GM23338 (cell line): ENCODE measurements around the gene CNOT10. TPM values are rescaled to one million over a fixed set of nuclear protein-coding genes. Genes with fewer than 3 reads are reported as not detected.

Source experiments
- ATAC-seq: fragments of 200-7000 bp; cut with Tn5 transposase; 3 replicates; pipeline ENCODE4 v1.9.1; 2020
- DNase-seq: peaks from one replicate; pipeline ENCODE4 v3.0.0-alpha.2; 2015; ENCODE audit warnings: low spot score
- H2AFZ ChIP-seq: fragments of 200-600 bp; sonication (generic); 2 replicates; pipeline ENCODE4 v1.8.0; 2016; ENCODE audit warnings: antibody characterized with exemption, mild to moderate bottlenecking, moderate library complexity
- H3F3A ChIP-seq: fragments of 200-600 bp; sonication (generic); replicated peaks from 2 replicates; pipeline ENCODE4 v1.8.0; 2017; ENCODE audit warnings: antibody characterized with exemption, mixed run types, low read depth
- H3K27ac ChIP-seq: fragments of 200-600 bp; sonication (generic); 2 replicates; pipeline ENCODE4 v1.6.1; 2016; ENCODE audit warnings: low read depth
- H3K27me3 ChIP-seq: fragments of 200-600 bp; sonication (generic); 2 replicates; pipeline ENCODE4 v1.8.0; 2016; ENCODE audit warnings: mild to moderate bottlenecking, mixed run types, moderate library complexity; ENCODE audit not compliant: insufficient read depth
- H3K36me3 ChIP-seq: fragments of 200-600 bp; sonication (generic); 2 replicates; pipeline ENCODE4 v1.8.0; 2016; ENCODE audit warnings: mild to moderate bottlenecking; ENCODE audit not compliant: insufficient read depth
- H3K4me1 ChIP-seq: fragments of 200-600 bp; sonication (generic); 2 replicates; pipeline ENCODE4 v1.8.0; 2016; ENCODE audit warnings: mild to moderate bottlenecking, moderate library complexity; ENCODE audit not compliant: insufficient read depth
- H3K4me2 ChIP-seq: fragments of 200-600 bp; sonication (generic); 2 replicates; pipeline ENCODE4 v1.7.1; 2017; ENCODE audit warnings: mixed run types
- H3K4me3 ChIP-seq: fragments of 200-600 bp; sonication (generic); 2 replicates; pipeline ENCODE4 v1.6.1; 2016; ENCODE audit warnings: mixed run types
- H3K79me2 ChIP-seq: fragments of 200-600 bp; sonication (generic); replicated peaks from 2 replicates; pipeline ENCODE4 v1.8.0; 2017; ENCODE audit warnings: mild to moderate bottlenecking; ENCODE audit not compliant: insufficient read depth
- H3K9me2 ChIP-seq: fragments of 200-600 bp; sonication (generic); 2 replicates; pipeline ENCODE4 v1.8.0; 2017; ENCODE audit not compliant: insufficient read depth
- H4K20me1 ChIP-seq: fragments of 200-600 bp; sonication (generic); replicated peaks from 2 replicates; pipeline ENCODE4 v1.8.0; 2017; ENCODE audit warnings: mild to moderate bottlenecking; ENCODE audit not compliant: insufficient read depth
- H3K27ac Mint-ChIP-seq: 2 replicates; pipeline ENCODE4 v1.8.0; 2020; ENCODE audit warnings: inconsistent platforms, mild to moderate bottlenecking, moderate library complexity, mixed read lengths
- H3K27me3 Mint-ChIP-seq: 3 replicates; pipeline ENCODE4 v1.8.0; 2022; ENCODE audit warnings: low read depth, mild to moderate bottlenecking, moderate library complexity, mixed read lengths, inconsistent platforms; ENCODE audit not compliant: insufficient read depth, poor library complexity
- H3K36me3 Mint-ChIP-seq: 3 replicates; pipeline ENCODE4 v1.8.0; 2021; ENCODE audit warnings: low read depth, mild to moderate bottlenecking, inconsistent platforms, moderate library complexity, mixed read lengths
- H3K4me1 Mint-ChIP-seq: 3 replicates; pipeline ENCODE4 v1.8.0; 2020; ENCODE audit warnings: mild to moderate bottlenecking, inconsistent platforms, mixed read lengths
- H3K4me3 Mint-ChIP-seq: 3 replicates; pipeline ENCODE4 v1.8.0; 2021; ENCODE audit warnings: moderate library complexity, mild to moderate bottlenecking, inconsistent platforms, mixed read lengths
- H3K9me3 Mint-ChIP-seq: 3 replicates; pipeline ENCODE4 v1.8.0; 2020; ENCODE audit warnings: moderate library complexity, mild to moderate bottlenecking, inconsistent platforms, mixed read lengths
- CREB1 ChIP-seq: fragments of 250-450 bp; sonication (Bioruptor Pico); IDR thresholded peaks from 2 replicates; pipeline ENCODE4 v1.5.0; 2020; ENCODE audit warnings: low read depth, mild to moderate bottlenecking, moderate library complexity
- EZH2 ChIP-seq: fragments of 200-600 bp; sonication (generic); IDR thresholded peaks from one replicate; pipeline ENCODE4 v1.8.0; 2017; ENCODE audit warnings: antibody characterized with exemption, mild to moderate bottlenecking, low read depth; ENCODE audit not compliant: unreplicated experiment
- EZH2phosphoT487 ChIP-seq: fragments of 200-600 bp; sonication (generic); IDR thresholded peaks from one replicate; pipeline ENCODE4 v1.8.1; 2018; ENCODE audit warnings: antibody characterized with exemption; ENCODE audit not compliant: unreplicated experiment
- JUNB ChIP-seq: IDR thresholded peaks from one replicate; pipeline ENCODE4 v1.6.1; 2016; ENCODE audit warnings: antibody characterized with exemption; ENCODE audit not compliant: unreplicated experiment
- NANOG ChIP-seq: IDR thresholded peaks from 2 replicates; pipeline ENCODE4 v1.6.1; 2016; ENCODE audit warnings: antibody characterized with exemption, borderline replicate concordance
- POLR2AphosphoS5 ChIP-seq: IDR thresholded peaks from 2 replicates; pipeline ENCODE4 v1.6.1; 2016; ENCODE audit warnings: antibody characterized with exemption, low read depth
- STAT1 ChIP-seq: IDR thresholded peaks from one replicate; pipeline ENCODE4 v1.6.1; 2016; ENCODE audit warnings: antibody characterized with exemption; ENCODE audit not compliant: unreplicated experiment
- ZNF114 ChIP-seq: fragments of 250-450 bp; sonication (Bioruptor Pico); IDR thresholded peaks from 2 replicates; pipeline ENCODE4 v1.5.0; 2020; ENCODE audit warnings: mild to moderate bottlenecking, moderate library complexity
- ZNF331 ChIP-seq: fragments of 250-450 bp; sonication (Bioruptor Pico); IDR thresholded peaks from 2 replicates; pipeline ENCODE4 v1.5.0; 2020; ENCODE audit warnings: low read depth, mild to moderate bottlenecking, moderate library complexity
- polyA plus RNA-seq: library from polyadenylated mRNA; unstranded; fragments of >200 nt; fragmentation: Nextera tagmentation; extraction: Ambion mirVana; gene quantifications from 2 replicates; pipeline ENCODE4 v1.2.1, GENCODE V29; 2016
- total RNA-seq: library from RNA; depleted of rRNA; stranded (reverse); fragments of >200 nt; shearing (Covaris generic); gene quantifications from 2 replicates; pipeline ENCODE4 v1.2.3, GENCODE V29; 2014
- TF ChIP-seq, protein P1 (sequence below): IDR thresholded peaks from 2 replicates; pipeline ENCODE4 v1.6.1; 2016; ENCODE audit warnings: antibody characterized with exemption
- TF ChIP-seq, protein P2 (sequence below): IDR thresholded peaks from one replicate; pipeline ENCODE4 v1.6.1; 2018; ENCODE audit warnings: antibody characterized with exemption; ENCODE audit not compliant: unreplicated experiment
- TF ChIP-seq, protein P3 (sequence below): fragments of 250-450 bp; sonication (Bioruptor Pico); IDR thresholded peaks from 2 replicates; pipeline ENCODE4 v1.5.0; 2020; ENCODE audit warnings: mild to moderate bottlenecking, moderate library complexity
- TF ChIP-seq, protein P4 (sequence below), 2 experiments: fragments of 200-600 bp in 1 of 2; sonication (generic) in 1 of 2; conservative IDR thresholded peaks; 2 replicates each; pipeline versions ENCODE4 v1.5.1 to v1.6.1; 2016 to 2017; ENCODE audit warnings: antibody characterized with exemption in 2 of 2, low read depth in 2 of 2, mild to moderate bottlenecking in 2 of 2, moderate library complexity in 1 of 2

Gene CNOT10
- total and polyA plus RNA-seq, 2 experiments from 2014 or later = 27.2 to 46.9 TPM

DNA sequence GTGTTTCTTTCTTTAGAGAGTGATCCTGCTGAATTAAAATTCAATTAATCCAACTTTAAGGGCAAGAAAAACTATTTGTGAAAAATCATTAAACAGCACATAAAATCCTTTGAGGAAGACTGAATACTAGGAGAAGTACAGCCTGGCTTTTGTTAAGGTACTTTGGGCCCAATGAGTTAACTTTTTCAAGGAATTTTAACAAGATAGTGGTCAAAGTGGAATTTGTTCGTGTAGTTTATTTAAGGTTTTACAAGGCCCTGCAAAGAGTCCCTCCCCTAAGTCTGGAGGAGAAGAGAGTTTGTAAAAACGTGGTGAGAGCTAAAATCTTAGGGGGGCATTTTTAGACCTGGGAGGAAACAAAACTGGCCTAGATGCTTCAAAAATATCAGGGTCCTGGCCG is 106.8 kb downstream of the CNOT10 start:
- H3K4me3 Mint-ChIP-seq = no peak overlapping the region
- TF ChIP-seq ZNF331 (CRISPR knock-in tag) (no peak), ZNF114 (CRISPR knock-in tag) (no peak), POLR2AphosphoS5 (no peak), NANOG (no peak), JUNB (no peak), CREB1 (CRISPR knock-in tag) (no peak), STAT1 (no peak), EZH2phosphoT487 (no peak), EZH2 (no peak)
- TF ChIP-seq, protein P1, sequence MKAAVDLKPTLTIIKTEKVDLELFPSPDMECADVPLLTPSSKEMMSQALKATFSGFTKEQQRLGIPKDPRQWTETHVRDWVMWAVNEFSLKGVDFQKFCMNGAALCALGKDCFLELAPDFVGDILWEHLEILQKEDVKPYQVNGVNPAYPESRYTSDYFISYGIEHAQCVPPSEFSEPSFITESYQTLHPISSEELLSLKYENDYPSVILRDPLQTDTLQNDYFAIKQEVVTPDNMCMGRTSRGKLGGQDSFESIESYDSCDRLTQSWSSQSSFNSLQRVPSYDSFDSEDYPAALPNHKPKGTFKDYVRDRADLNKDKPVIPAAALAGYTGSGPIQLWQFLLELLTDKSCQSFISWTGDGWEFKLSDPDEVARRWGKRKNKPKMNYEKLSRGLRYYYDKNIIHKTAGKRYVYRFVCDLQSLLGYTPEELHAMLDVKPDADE = no peak
- TF ChIP-seq, protein P2, sequence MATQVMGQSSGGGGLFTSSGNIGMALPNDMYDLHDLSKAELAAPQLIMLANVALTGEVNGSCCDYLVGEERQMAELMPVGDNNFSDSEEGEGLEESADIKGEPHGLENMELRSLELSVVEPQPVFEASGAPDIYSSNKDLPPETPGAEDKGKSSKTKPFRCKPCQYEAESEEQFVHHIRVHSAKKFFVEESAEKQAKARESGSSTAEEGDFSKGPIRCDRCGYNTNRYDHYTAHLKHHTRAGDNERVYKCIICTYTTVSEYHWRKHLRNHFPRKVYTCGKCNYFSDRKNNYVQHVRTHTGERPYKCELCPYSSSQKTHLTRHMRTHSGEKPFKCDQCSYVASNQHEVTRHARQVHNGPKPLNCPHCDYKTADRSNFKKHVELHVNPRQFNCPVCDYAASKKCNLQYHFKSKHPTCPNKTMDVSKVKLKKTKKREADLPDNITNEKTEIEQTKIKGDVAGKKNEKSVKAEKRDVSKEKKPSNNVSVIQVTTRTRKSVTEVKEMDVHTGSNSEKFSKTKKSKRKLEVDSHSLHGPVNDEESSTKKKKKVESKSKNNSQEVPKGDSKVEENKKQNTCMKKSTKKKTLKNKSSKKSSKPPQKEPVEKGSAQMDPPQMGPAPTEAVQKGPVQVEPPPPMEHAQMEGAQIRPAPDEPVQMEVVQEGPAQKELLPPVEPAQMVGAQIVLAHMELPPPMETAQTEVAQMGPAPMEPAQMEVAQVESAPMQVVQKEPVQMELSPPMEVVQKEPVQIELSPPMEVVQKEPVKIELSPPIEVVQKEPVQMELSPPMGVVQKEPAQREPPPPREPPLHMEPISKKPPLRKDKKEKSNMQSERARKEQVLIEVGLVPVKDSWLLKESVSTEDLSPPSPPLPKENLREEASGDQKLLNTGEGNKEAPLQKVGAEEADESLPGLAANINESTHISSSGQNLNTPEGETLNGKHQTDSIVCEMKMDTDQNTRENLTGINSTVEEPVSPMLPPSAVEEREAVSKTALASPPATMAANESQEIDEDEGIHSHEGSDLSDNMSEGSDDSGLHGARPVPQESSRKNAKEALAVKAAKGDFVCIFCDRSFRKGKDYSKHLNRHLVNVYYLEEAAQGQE = no peak
- TF ChIP-seq, protein P3, sequence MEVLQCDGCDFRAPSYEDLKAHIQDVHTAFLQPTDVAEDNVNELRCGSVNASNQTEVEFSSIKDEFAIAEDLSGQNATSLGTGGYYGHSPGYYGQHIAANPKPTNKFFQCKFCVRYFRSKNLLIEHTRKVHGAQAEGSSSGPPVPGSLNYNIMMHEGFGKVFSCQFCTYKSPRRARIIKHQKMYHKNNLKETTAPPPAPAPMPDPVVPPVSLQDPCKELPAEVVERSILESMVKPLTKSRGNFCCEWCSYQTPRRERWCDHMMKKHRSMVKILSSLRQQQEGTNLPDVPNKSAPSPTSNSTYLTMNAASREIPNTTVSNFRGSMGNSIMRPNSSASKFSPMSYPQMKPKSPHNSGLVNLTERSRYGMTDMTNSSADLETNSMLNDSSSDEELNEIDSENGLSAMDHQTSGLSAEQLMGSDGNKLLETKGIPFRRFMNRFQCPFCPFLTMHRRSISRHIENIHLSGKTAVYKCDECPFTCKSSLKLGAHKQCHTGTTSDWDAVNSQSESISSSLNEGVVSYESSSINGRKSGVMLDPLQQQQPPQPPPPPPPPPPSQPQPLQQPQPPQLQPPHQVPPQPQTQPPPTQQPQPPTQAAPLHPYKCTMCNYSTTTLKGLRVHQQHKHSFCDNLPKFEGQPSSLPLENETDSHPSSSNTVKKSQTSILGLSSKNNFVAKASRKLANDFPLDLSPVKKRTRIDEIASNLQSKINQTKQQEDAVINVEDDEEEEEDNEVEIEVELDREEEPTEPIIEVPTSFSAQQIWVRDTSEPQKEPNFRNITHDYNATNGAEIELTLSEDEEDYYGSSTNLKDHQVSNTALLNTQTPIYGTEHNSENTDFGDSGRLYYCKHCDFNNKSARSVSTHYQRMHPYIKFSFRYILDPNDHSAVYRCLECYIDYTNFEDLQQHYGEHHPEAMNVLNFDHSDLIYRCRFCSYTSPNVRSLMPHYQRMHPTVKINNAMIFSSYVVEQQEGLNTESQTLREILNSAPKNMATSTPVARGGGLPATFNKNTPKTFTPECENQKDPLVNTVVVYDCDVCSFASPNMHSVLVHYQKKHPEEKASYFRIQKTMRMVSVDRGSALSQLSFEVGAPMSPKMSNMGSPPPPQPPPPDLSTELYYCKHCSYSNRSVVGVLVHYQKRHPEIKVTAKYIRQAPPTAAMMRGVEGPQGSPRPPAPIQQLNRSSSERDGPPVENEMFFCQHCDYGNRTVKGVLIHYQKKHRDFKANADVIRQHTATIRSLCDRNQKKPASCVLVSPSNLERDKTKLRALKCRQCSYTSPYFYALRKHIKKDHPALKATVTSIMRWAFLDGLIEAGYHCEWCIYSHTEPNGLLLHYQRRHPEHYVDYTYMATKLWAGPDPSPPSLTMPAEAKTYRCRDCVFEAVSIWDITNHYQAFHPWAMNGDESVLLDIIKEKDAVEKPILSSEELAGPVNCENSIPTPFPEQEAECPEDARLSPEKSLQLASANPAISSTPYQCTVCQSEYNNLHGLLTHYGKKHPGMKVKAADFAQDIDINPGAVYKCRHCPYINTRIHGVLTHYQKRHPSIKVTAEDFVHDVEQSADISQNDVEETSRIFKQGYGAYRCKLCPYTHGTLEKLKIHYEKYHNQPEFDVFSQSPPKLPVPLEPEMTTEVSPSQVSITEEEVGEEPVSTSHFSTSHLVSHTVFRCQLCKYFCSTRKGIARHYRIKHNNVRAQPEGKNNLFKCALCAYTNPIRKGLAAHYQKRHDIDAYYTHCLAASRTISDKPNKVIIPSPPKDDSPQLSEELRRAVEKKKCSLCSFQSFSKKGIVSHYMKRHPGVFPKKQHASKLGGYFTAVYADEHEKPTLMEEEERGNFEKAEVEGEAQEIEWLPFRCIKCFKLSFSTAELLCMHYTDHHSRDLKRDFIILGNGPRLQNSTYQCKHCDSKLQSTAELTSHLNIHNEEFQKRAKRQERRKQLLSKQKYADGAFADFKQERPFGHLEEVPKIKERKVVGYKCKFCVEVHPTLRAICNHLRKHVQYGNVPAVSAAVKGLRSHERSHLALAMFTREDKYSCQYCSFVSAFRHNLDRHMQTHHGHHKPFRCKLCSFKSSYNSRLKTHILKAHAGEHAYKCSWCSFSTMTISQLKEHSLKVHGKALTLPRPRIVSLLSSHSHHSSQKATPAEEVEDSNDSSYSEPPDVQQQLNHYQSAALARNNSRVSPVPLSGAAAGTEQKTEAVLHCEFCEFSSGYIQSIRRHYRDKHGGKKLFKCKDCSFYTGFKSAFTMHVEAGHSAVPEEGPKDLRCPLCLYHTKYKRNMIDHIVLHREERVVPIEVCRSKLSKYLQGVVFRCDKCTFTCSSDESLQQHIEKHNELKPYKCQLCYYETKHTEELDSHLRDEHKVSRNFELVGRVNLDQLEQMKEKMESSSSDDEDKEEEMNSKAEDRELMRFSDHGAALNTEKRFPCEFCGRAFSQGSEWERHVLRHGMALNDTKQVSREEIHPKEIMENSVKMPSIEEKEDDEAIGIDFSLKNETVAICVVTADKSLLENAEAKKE (CRISPR knock-in tag) = no peak
- TF ChIP-seq, protein P4, sequence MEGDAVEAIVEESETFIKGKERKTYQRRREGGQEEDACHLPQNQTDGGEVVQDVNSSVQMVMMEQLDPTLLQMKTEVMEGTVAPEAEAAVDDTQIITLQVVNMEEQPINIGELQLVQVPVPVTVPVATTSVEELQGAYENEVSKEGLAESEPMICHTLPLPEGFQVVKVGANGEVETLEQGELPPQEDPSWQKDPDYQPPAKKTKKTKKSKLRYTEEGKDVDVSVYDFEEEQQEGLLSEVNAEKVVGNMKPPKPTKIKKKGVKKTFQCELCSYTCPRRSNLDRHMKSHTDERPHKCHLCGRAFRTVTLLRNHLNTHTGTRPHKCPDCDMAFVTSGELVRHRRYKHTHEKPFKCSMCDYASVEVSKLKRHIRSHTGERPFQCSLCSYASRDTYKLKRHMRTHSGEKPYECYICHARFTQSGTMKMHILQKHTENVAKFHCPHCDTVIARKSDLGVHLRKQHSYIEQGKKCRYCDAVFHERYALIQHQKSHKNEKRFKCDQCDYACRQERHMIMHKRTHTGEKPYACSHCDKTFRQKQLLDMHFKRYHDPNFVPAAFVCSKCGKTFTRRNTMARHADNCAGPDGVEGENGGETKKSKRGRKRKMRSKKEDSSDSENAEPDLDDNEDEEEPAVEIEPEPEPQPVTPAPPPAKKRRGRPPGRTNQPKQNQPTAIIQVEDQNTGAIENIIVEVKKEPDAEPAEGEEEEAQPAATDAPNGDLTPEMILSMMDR (conservative IDR thresholded peaks at IDR 0.05; ENCODE audit: low read depth in 2 of 2) = no peak
- Histone ChIP-seq H3K9me2 (no peaks in the 10 kb centered on the region), H3K27ac (no peak overlapping the region), H3K36me3 (no peaks in the 10 kb centered on the region), H3F3A (peaks cover 2% of the 10 kb centered on the region; the same call in 1 of the 2 replicates), H3K4me3 (no peak overlapping the region), H3K79me2 (peaks cover 14% of the 10 kb centered on the region), H2AFZ (no peak overlapping the region), H4K20me1 (0 out of 2 replicates have a peak, but pooled peaks cover 3% of the 10 kb centered on the region), H3K27me3 (no peaks in the 10 kb centered on the region), H3K4me1 (peaks cover 7% of the 10 kb centered on the region; the same call in 1 of the 2 replicates), H3K4me2 (no peak overlapping the region)
- H3K36me3 Mint-ChIP-seq = peaks cover 37% of the 10 kb centered on the region
- peaks cover 12% of the 10 kb centered on the region for H3K9me3 Mint-ChIP-seq
- ATAC-seq (no peak), DNase-seq (no peak)
- H3K4me1 Mint-ChIP-seq = peaks cover 25% of the 10 kb centered on the region
- H3K27ac Mint-ChIP-seq = no peak overlapping the region
- H3K27me3 Mint-ChIP-seq = peaks cover 8% of the 10 kb centered on the region
